HCT116 (cell line): ENCODE data around the gene OXTR. TPM values are rescaled to one million over a fixed set of nuclear protein-coding genes. Genes with fewer than 3 reads are reported as not detected.

ENCODE experiments used
- ATAC-seq: fragments of 200-7000 bp; cut with Tn5 transposase; 2 replicates; pipeline ENCODE4 v1.9.1; 2020; ENCODE audit warnings: mild to moderate bottlenecking, moderate library complexity
- BruUV-seq: library from RNA; stranded (reverse); fragments of 400-500 nt; replicated peaks from 2 replicates; lab custom pipeline; 2021; lab: Mats Ljungman, UMichigan
- CTCF ChIA-PET: fragments of 300-600 bp; sonication (Branson Sonifier 250); formaldehyde crosslinking; loops from one replicate; lab custom pipeline; 2021; ENCODE audit warnings: antibody characterized with exemption; lab: Charles Lee
- POLR2A ChIA-PET: fragments of 300-600, 350-600 bp; sonication (Branson Sonifier 250); formaldehyde crosslinking; loops from one replicate; lab custom pipeline; 2021; ENCODE audit warnings: antibody characterized with exemption; lab: Charles Lee
- RAD21 ChIA-PET, 2 experiments: fragments of 300-600 bp; sonication (Branson Sonifier 250); formaldehyde crosslinking; loops; one replicate each; lab custom pipeline; 2023; ENCODE audit warnings: low total read pairs in 2 of 2; ENCODE audit not compliant: uncharacterized antibody in 2 of 2, unreplicated experiment in 2 of 2, low non-redundant PET in 1 of 2; lab: Charles Lee
- DNase-seq: peaks from one replicate; pipeline ENCODE4 v3.0.0-alpha.2; 2010; ENCODE audit warnings: low read depth, low spot score
- H2AFZ ChIP-seq: fragments of 200-600 bp; shearing (Covaris generic), sonication (generic); 2 replicates; pipeline ENCODE4 v1.6.1; 2017; ENCODE audit warnings: low read depth, mixed run types, mixed read lengths, antibody characterized with exemption, low read length; ENCODE audit not compliant: poor library complexity, severe bottlenecking
- H3K27ac ChIP-seq: 2 replicates; pipeline ENCODE4 v1.5.1; 2012; ENCODE audit warnings: low read depth, low read length
- H3K27me3 ChIP-seq: fragments of 200-600 bp; sonication (generic); 2 replicates; pipeline ENCODE4 v1.6.1; 2016; ENCODE audit warnings: mixed run types, low read length, mixed read lengths; ENCODE audit not compliant: insufficient read depth
- H3K36me3 ChIP-seq, 2 experiments: fragments of 200-500 bp in 1 of 2; fragments of 200-600 bp in 1 of 2; sonication (Bioruptor generic) in 1 of 2; sonication (generic) in 1 of 2; 2 replicates each; pipeline versions ENCODE4 v1.5.1 to v1.6.1; 2014 to 2016; ENCODE audit warnings: low read length in 2 of 2, inconsistent platforms in 1 of 2, mixed read lengths in 1 of 2, mixed run types in 1 of 2; ENCODE audit not compliant: insufficient read depth in 2 of 2, control insufficient read depth in 1 of 2
- H3K4me1 ChIP-seq, 2 experiments: fragments of 200-600 bp in 1 of 2; sonication (generic) in 1 of 2; 2 replicates each; pipeline versions ENCODE4 v1.5.1 to v1.6.1; 2012 to 2017; ENCODE audit warnings: low read length in 2 of 2, inconsistent platforms in 1 of 2, mild to moderate bottlenecking in 1 of 2, mixed read lengths in 1 of 2, mixed run types in 1 of 2, moderate library complexity in 1 of 2; ENCODE audit not compliant: insufficient read depth in 2 of 2, control insufficient read depth in 1 of 2
- H3K4me2 ChIP-seq: fragments of 200-600 bp; sonication (generic); 2 replicates; pipeline ENCODE4 v1.6.1; 2017; ENCODE audit warnings: mixed run types, low read length, mixed read lengths
- H3K4me3 ChIP-seq, 2 experiments: fragments of 200-600 bp in 1 of 2; sonication (generic) in 1 of 2; replicated peaks in 1 of 2; 2 replicates each; pipeline ENCODE4 v1.5.1; 2011 to 2016; ENCODE audit warnings: low read length in 2 of 2, control low read depth in 1 of 2, low read depth in 1 of 2, mild to moderate bottlenecking in 1 of 2, mixed read lengths in 1 of 2, mixed run types in 1 of 2
- H3K79me2 ChIP-seq: fragments of 200-600 bp; sonication (generic); 2 replicates; pipeline ENCODE4 v1.6.1; 2017; ENCODE audit warnings: mild to moderate bottlenecking, mixed run types, low read length, moderate library complexity, mixed read lengths; ENCODE audit not compliant: insufficient read depth
- H3K9ac ChIP-seq: fragments of 200-600 bp; sonication (generic); 2 replicates; pipeline ENCODE4 v1.6.1; 2016; ENCODE audit warnings: low read length, mixed read lengths
- H3K9me2 ChIP-seq: fragments of 200-600 bp; sonication (generic), shearing (Covaris generic); 2 replicates; pipeline ENCODE4 v1.6.1; 2017; ENCODE audit warnings: mixed run types, mild to moderate bottlenecking, moderate library complexity; ENCODE audit not compliant: insufficient read depth
- H3K9me3 ChIP-seq, 2 experiments: fragments of 200-500 bp in 1 of 2; fragments of 200-600 bp in 1 of 2; sonication (Bioruptor generic) in 1 of 2; sonication (generic) in 1 of 2; 2 replicates each; pipeline ENCODE4 v1.6.1; 2014 to 2017; ENCODE audit warnings: low read length in 2 of 2, mixed read lengths in 2 of 2, inconsistent platforms in 1 of 2, low read depth in 1 of 2, mild to moderate bottlenecking in 1 of 2, mixed run types in 1 of 2, moderate library complexity in 1 of 2; ENCODE audit not compliant: control insufficient read depth in 1 of 2, insufficient read depth in 1 of 2
- H4K20me1 ChIP-seq: fragments of 200-600 bp; sonication (generic), shearing (Covaris generic); 2 replicates; pipeline ENCODE4 v1.6.1; 2017; ENCODE audit warnings: mixed run types, mild to moderate bottlenecking, moderate library complexity; ENCODE audit not compliant: insufficient read depth
- CEBPB ChIP-seq: IDR thresholded peaks from 2 replicates; pipeline ENCODE4 v1.6.1; 2012; ENCODE audit warnings: low read depth
- ELF1 ChIP-seq: IDR thresholded peaks from 2 replicates; pipeline ENCODE4 v1.6.1; 2012; ENCODE audit warnings: low read depth, borderline replicate concordance
- EZH2 ChIP-seq: fragments of 200-600 bp; sonication (generic); IDR thresholded peaks from 2 replicates; pipeline ENCODE4 v1.6.1; 2017; ENCODE audit warnings: antibody characterized with exemption, mixed run types
- JUND ChIP-seq: IDR thresholded peaks from 2 replicates; pipeline ENCODE4 v1.6.1; 2012
- POLR2A ChIP-seq: IDR thresholded peaks from 2 replicates; pipeline ENCODE4 v1.7.0; 2011; ENCODE audit warnings: borderline replicate concordance; ENCODE audit not compliant: insufficient read depth, insufficient read length; ENCODE audit errors: extremely low read depth
- RAD21 ChIP-seq: IDR thresholded peaks from 2 replicates; pipeline ENCODE4 v1.6.1; 2012; ENCODE audit warnings: low read depth, mild to moderate bottlenecking
- SRF ChIP-seq: IDR thresholded peaks from 2 replicates; pipeline ENCODE4 v1.6.1; 2012; ENCODE audit warnings: low read depth
- TCF7L2 ChIP-seq: IDR thresholded peaks from 2 replicates; pipeline ENCODE4 v1.7.0; 2011; ENCODE audit warnings: borderline replicate concordance, inconsistent platforms; ENCODE audit not compliant: insufficient read depth, insufficient read length; ENCODE audit errors: extremely low read depth
- ZBTB33 ChIP-seq: IDR thresholded peaks from 2 replicates; pipeline ENCODE4 v1.6.1; 2011; ENCODE audit warnings: mild to moderate bottlenecking, low read length, moderate library complexity; ENCODE audit not compliant: insufficient replicate concordance; ENCODE audit errors: extremely low read depth
- ZFX ChIP-seq: fragments of 450-650 bp; IDR thresholded peaks from 2 replicates; pipeline ENCODE4 v1.6.1; 2017
- intact Hi-C: fragments of 100-400 bp; cut with micrococcal nuclease; formaldehyde crosslinking; loops from 2 replicates; pipeline ENCODE4 v1.10.0; 2022
- total RNA-seq: library from RNA; stranded (reverse); gene quantifications from one replicate; pipeline ENCODE4 v1.2.1, GENCODE V29; 2021; ENCODE audit not compliant: unreplicated experiment

OXTR gene
- total RNA-seq, 1 experiment from 2014 or later: 1.3 TPM

DNA sequence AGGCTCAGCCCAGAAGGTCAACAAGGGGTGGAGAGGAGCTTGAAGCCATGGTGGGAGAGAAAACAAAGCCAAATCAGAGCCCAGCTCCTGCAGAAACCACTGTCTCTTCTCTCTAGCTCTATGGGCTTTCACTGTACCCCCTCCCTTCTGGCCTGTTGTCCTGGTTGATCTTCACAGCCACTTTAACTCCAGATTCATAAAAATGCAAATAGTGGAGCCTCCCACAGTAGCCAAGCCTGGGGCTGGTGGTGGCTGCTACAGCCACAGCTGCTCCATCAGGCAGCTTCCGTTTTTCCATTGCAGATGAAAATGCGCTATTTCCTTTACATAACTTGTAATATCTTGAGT lies 56.5 kb downstream of the OXTR start:
- Histone ChIP-seq H3K9me3 (no peaks in the 10 kb centered on the region), H3K36me3 (no peaks in the 10 kb centered on the region), H3K79me2 (no peaks in the 10 kb centered on the region)
- ATAC-seq: no peak
- CTCF ChIA-PET: interaction anchor here (2.1 to 2.2 kb wide), 2 partner anchors 11 to 20 kb away, joined by 9 to 15 read pairs; no protein-coding TSS in a partner anchor
- no TSS peak for BruUV-seq
- no peak for TF ChIP-seq EZH2
- TF ChIP-seq, all 23 proteins: peak for 0
- no peak overlapping the region for H3K9ac ChIP-seq
- no peaks in the 10 kb centered on the region for H3K27me3 ChIP-seq
- H3K4me3 ChIP-seq: no peak overlapping the region
- intact Hi-C loops: no loop called here
- H2AFZ ChIP-seq: no peak overlapping the region
- no peaks in the 10 kb centered on the region for H4K20me1 ChIP-seq
- ChIA-PET RAD21 (no interaction called here), POLR2A (no interaction called here)
- peaks cover 0 to 10% of the 10 kb centered on the region in 2 experiments; a peak in 2 of 4 replicates for H3K4me1 ChIP-seq
- H3K27ac ChIP-seq: no peak overlapping the region
- H3K4me2 ChIP-seq: no peak overlapping the region
- H3K9me2 ChIP-seq: no peaks in the 10 kb centered on the region
- DNase-seq: no peak

DNA sequence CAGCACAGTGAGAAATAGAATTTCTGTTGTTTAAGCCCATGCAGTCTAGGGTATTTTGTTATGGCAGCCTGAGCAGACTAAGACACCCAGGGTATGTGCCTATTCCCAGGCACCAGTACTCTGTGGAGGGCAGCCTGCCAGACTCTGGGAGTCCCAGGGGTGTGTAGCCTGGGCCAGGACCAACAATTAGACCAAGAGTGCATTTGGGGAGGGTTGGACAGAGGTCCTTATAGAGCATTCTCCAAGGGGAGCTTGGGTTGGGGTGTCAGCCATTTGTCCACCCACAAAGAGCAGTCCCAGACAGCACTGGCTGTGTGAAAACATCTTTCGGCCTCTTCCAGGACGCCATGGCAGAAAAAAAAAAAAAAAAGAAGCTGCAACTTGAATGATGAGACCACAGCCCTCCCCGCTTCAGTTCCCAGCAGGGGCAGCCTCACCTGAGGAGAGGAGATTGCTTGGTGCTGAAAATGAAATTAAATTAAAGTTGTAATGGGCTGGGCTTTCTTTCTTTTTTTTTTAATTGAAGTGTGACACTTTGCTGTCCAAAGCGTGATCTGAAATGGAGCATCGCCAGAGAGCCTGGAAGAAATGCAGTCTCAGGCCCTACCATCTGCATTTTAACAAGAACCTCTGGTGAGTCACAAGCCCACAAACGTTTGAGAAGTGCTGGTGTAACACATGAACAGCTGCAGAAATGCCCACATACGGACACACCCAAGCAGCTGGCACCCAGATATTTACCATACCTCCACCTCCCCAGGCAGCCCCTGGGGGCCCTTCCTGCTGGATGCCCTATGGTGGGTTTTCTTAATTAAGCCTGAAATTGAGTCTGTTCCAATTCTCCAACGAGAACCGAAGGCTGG lies 57.1 kb downstream of the OXTR start:
- TF ChIP-seq ZBTB33 (no peak), JUND (no peak), POLR2A (no peak), RAD21 (no peak), SRF (no peak), ELF1 (no peak), ZFX (no peak), TCF7L2 (no peak), CEBPB (no peak)
- H3K9me2 ChIP-seq: no peaks in the 10 kb centered on the region
- no peak for ATAC-seq
- no peaks in the 10 kb centered on the region for H3K36me3 ChIP-seq
- no peak for DNase-seq
- H3K9ac ChIP-seq: no peak overlapping the region
- H3K4me3 ChIP-seq: no peak overlapping the region
- BruUV-seq: no TSS peak
- no peak overlapping the region for H2AFZ ChIP-seq
- H3K4me1 ChIP-seq: peaks cover 0 to 10% of the 10 kb centered on the region in 2 experiments; a peak in 2 of 4 replicates
- ChIA-PET POLR2A (no interaction called here), RAD21 (no interaction called here), CTCF (interaction anchor here (2.1 to 2.2 kb wide), 2 partner anchors 11 to 20 kb away, joined by 9 to 15 read pairs; no protein-coding TSS in a partner anchor)
- H3K4me2 ChIP-seq: no peak overlapping the region
- H4K20me1 ChIP-seq: no peaks in the 10 kb centered on the region
- no peak overlapping the region for H3K27ac ChIP-seq
- no peaks in the 10 kb centered on the region for H3K79me2 ChIP-seq
- no peaks in the 10 kb centered on the region for H3K27me3 ChIP-seq
- no peaks in the 10 kb centered on the region for H3K9me3 ChIP-seq
- intact Hi-C loops: no loop called here
